Ectodermal cell (in vitro differentiated cells): ENCODE measurements around the gene ANKRD42.

ENCODE experiments used
- H3K27ac ChIP-seq: 2 replicates; pipeline ENCODE4 v1.7.0; 2013; ENCODE audit warnings: mild to moderate bottlenecking, low read depth, low read length; ENCODE audit not compliant: insufficient read depth, poor library complexity, severe bottlenecking
- H3K27me3 ChIP-seq: 2 replicates; pipeline ENCODE4 v1.7.0; 2013; ENCODE audit warnings: mild to moderate bottlenecking, low read length; ENCODE audit not compliant: insufficient read depth, control insufficient read depth, poor library complexity, severe bottlenecking
- H3K36me3 ChIP-seq: one replicate; pipeline ENCODE4 v1.7.0; 2013; ENCODE audit warnings: low read length; ENCODE audit not compliant: control insufficient read depth, insufficient read depth
- H3K4me1 ChIP-seq: one replicate; pipeline ENCODE4 v1.7.0; 2013; ENCODE audit warnings: low read length; ENCODE audit not compliant: control insufficient read depth, insufficient read depth
- H3K4me3 ChIP-seq: 2 replicates; pipeline ENCODE4 v1.7.0; 2013; ENCODE audit warnings: low read depth, low read length, control low read depth; ENCODE audit not compliant: insufficient read depth
- H3K9me3 ChIP-seq: 2 replicates; pipeline ENCODE4 v1.7.0; 2013; ENCODE audit warnings: mild to moderate bottlenecking, low read length, moderate library complexity; ENCODE audit not compliant: control insufficient read depth
- WGBS, 2 experiments: methylation state at CpG; one replicate each; pipeline ENCODE4 v1.1.7; 2013; ENCODE audit warnings: missing lambda C conversion rate in 2 of 2; 5-methylcytosine and 5-hydroxymethylcytosine counted together

Gene ANKRD42

GRCh38 chr11:83285151-83285770 is 91.7 kb downstream of the ANKRD42 start:
- H3K36me3 ChIP-seq: no peaks in the 10 kb centered on the region
- no peaks in the 10 kb centered on the region for H3K9me3 ChIP-seq
- no peaks in the 10 kb centered on the region for H3K4me1 ChIP-seq
- 3% methylated on average over 22 of the region's 22 CpGs for WGBS, 2 experiments
- H3K27me3 ChIP-seq: no peaks in the 10 kb centered on the region
- H3K4me3 ChIP-seq: peak overlapping the region; percentile 71
- H3K27ac ChIP-seq: peak overlapping the region; percentile 31

- Histone ChIP-seq H3K9me3 (no peaks in the 10 kb centered on the region), H3K27me3 (no peaks in the 10 kb centered on the region)
- WGBS, 2 experiments: 0% methylated on average over 55 of the region's 55 CpGs
Measured at GRCh38 chr11:83285771-83286528, 92.4 kb downstream of the ANKRD42 start, which contains the start of gene CCDC90B. Gene CCDC90B (minus strand): TSS chr11:83286367. CDS start chr11:83285972, 395 bp downstream.

GRCh38 chr11:83287631-83288030 is 94.1 kb downstream of the ANKRD42 start:
- H3K4me1 ChIP-seq: no peaks in the 10 kb centered on the region
- no peaks in the 10 kb centered on the region for H3K9me3 ChIP-seq
- no peak overlapping the region for H3K4me3 ChIP-seq
- no peaks in the 10 kb centered on the region for H3K36me3 ChIP-seq
- H3K27me3 ChIP-seq: no peaks in the 10 kb centered on the region
- no peak overlapping the region for H3K27ac ChIP-seq
- 91 to 93% methylated on average over 6 of the region's 6 CpGs for WGBS, 2 experiments

More at GRCh38 chr11:83285771-83286528, 92.4 kb downstream of the ANKRD42 start, which contains the start of gene CCDC90B:
- Histone ChIP-seq H3K4me3 (peak within 1 kb of the TSS; percentile 71), H3K4me1 (no peaks in the 10 kb centered on the region), H3K36me3 (no peaks in the 10 kb centered on the region), H3K27ac (peak within 1 kb of the TSS; percentile 82)

GRCh38 chr11:83292709-83293456 is 99.4 kb downstream of the ANKRD42 start:
- 40 to 49% methylated on average over 5 to 7 of the region's 7 CpGs for WGBS, 2 experiments
- Histone ChIP-seq H3K27ac (no peak overlapping the region), H3K27me3 (no peaks in the 10 kb centered on the region), H3K9me3 (no peaks in the 10 kb centered on the region), H3K4me1 (no peaks in the 10 kb centered on the region), H3K36me3 (no peaks in the 10 kb centered on the region), H3K4me3 (no peak overlapping the region)

- Histone ChIP-seq H3K9me3 (no peaks in the 10 kb centered on the region), H3K27me3 (no peaks in the 10 kb centered on the region), H3K4me3 (no peak overlapping the region), H3K4me1 (no peaks in the 10 kb centered on the region), H3K36me3 (no peaks in the 10 kb centered on the region), H3K27ac (no peak overlapping the region)
- WGBS, 2 experiments: 85 to 93% methylated on average over 4 of the region's 4 CpGs
Measured at GRCh38 chr11:83293457-83293774, 99.9 kb downstream of the ANKRD42 start.

GRCh38 chr11:83294208-83294607 is 100.7 kb downstream of the ANKRD42 start:
- no peaks in the 10 kb centered on the region for H3K27me3 ChIP-seq
- H3K9me3 ChIP-seq: no peaks in the 10 kb centered on the region
- no peaks in the 10 kb centered on the region for H3K4me1 ChIP-seq
- 93% methylated on average over 4 of the region's 4 CpGs for WGBS, 2 experiments
- no peak overlapping the region for H3K27ac ChIP-seq
- no peak overlapping the region for H3K4me3 ChIP-seq
- no peaks in the 10 kb centered on the region for H3K36me3 ChIP-seq
